ENCODE data around the gene COL4A2.

DNA sequence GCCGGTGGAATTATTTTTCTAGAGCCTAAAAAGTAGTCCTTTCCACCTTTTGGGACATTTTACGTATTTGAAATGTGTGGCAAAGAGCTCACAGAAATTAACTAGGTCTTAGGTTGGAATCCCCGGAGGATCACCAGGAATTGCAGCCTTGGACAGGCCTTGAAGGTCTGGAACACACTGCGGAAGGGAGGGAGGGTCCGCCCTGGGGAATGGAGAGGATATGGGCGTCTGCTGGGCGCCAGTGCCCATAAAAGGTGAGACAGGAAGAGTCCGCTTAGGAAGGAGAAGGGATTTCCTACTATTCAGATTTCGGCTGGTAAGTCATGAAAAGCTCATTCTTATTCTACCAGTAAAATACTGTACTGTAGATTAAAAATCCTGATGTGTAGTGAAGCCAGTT is 111.9 kb downstream of the COL4A2 start:
- TF ChIP-seq, protein P1, sequence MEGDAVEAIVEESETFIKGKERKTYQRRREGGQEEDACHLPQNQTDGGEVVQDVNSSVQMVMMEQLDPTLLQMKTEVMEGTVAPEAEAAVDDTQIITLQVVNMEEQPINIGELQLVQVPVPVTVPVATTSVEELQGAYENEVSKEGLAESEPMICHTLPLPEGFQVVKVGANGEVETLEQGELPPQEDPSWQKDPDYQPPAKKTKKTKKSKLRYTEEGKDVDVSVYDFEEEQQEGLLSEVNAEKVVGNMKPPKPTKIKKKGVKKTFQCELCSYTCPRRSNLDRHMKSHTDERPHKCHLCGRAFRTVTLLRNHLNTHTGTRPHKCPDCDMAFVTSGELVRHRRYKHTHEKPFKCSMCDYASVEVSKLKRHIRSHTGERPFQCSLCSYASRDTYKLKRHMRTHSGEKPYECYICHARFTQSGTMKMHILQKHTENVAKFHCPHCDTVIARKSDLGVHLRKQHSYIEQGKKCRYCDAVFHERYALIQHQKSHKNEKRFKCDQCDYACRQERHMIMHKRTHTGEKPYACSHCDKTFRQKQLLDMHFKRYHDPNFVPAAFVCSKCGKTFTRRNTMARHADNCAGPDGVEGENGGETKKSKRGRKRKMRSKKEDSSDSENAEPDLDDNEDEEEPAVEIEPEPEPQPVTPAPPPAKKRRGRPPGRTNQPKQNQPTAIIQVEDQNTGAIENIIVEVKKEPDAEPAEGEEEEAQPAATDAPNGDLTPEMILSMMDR (IDR thresholded peaks at IDR 0.05) = no peak
- TF ChIP-seq POLR2A (IDR thresholded peaks at IDR 0.05) = no peak
